K562 (cell line): ENCODE data around the gene ANAPC2. TPM values are rescaled to one million over a fixed set of nuclear protein-coding genes. Genes with fewer than 3 reads are reported as not detected.

Source experiments
- CUX1 ChIP-seq: fragments of 200-800 bp; sonication (Bioruptor generic); IDR thresholded peaks from 2 replicates; pipeline ENCODE4 v1.6.1; 2016; ENCODE audit warnings: missing genetic modification characterization, missing compliant biosample characterization
- CXXC5 ChIP-seq: fragments of 250-450 bp; sonication (Bioruptor Pico); IDR thresholded peaks from 2 replicates; pipeline ENCODE4 v1.8.0; 2022; ENCODE audit warnings: inconsistent platforms, mild to moderate bottlenecking, moderate library complexity
- ELF4 ChIP-seq: fragments of 450-650 bp; formaldehyde crosslinking; IDR thresholded peaks from 2 replicates; pipeline ENCODE4 v1.4.0; 2022; ENCODE audit warnings: missing genetic modification characterization
- FIP1L1 ChIP-seq: fragments of 200-400 bp; formaldehyde crosslinking; IDR thresholded peaks from 2 replicates; pipeline ENCODE4 v1.6.1; 2018; ENCODE audit warnings: mild to moderate bottlenecking, low read depth, low read length; ENCODE audit not compliant: poor library complexity, severe bottlenecking
- FOXK2 ChIP-seq, 2 experiments: fragments of 450-650 bp; IDR thresholded peaks in 1 of 2; conservative IDR thresholded peaks in 1 of 2; 2 replicates each; pipeline ENCODE4 v1.6.1; 2016; ENCODE audit warnings: low read depth in 2 of 2, mild to moderate bottlenecking in 1 of 2
- HCFC1 ChIP-seq: IDR thresholded peaks from 2 replicates; pipeline ENCODE4 v1.6.1; 2012; ENCODE audit warnings: low read depth, low read length, improper control_type of control experiment
- MNT ChIP-seq, 2 experiments: fragments of 450-650 bp; conservative IDR thresholded peaks; 2 replicates each; pipeline ENCODE4 v1.6.1; 2017; ENCODE audit warnings: mild to moderate bottlenecking in 2 of 2, moderate library complexity in 2 of 2
- PYGO2 ChIP-seq: fragments of 450-650 bp; IDR thresholded peaks from 2 replicates; pipeline ENCODE4 v1.6.1; 2016; ENCODE audit warnings: mild to moderate bottlenecking, missing genetic modification characterization, moderate library complexity, missing compliant biosample characterization
- RBM22 ChIP-seq: fragments of 200-400 bp; formaldehyde crosslinking; IDR thresholded peaks from 2 replicates; pipeline ENCODE4 v1.6.1; 2018; ENCODE audit warnings: low read length, low read depth; ENCODE audit not compliant: poor library complexity, severe bottlenecking
- RREB1 ChIP-seq: fragments of 250-450 bp; sonication (Bioruptor Pico); IDR thresholded peaks from 2 replicates; pipeline ENCODE4 v1.4.0; 2020
- TAF9B ChIP-seq: fragments of 450-650 bp; IDR thresholded peaks from 2 replicates; pipeline ENCODE4 v1.6.1; 2018; ENCODE audit warnings: mild to moderate bottlenecking; ENCODE audit not compliant: partially characterized antibody
- ZBTB7A ChIP-seq: IDR thresholded peaks from 2 replicates; pipeline ENCODE4 v1.6.1; 2011; ENCODE audit warnings: low read depth, mild to moderate bottlenecking, low read length, moderate library complexity, borderline replicate concordance; ENCODE audit not compliant: control insufficient read depth
- ZFX ChIP-seq: sonication (generic); formaldehyde crosslinking; IDR thresholded peaks from 2 replicates; pipeline ENCODE4 v1.8.0; 2022; ENCODE audit warnings: mild to moderate bottlenecking, missing genetic modification reagents, moderate library complexity
- ZNF133 ChIP-seq: fragments of 250-450 bp; sonication (Bioruptor Pico); IDR thresholded peaks from 2 replicates; pipeline ENCODE4 v1.4.0; 2020; ENCODE audit warnings: mild to moderate bottlenecking
- polyA plus RNA-seq, 8 experiments: library from polyadenylated mRNA; depleted of rRNA in 4 of 8; stranded (reverse) in 5 of 8; unstranded in 3 of 8; fragments of >200 nt; fragmentation: Nextera tagmentation in 2 of 8; fragmentation: Illumina TruSeq in 1 of 8; extraction: Ambion mirVana in 2 of 8; extraction: Trizol in 1 of 8; gene quantifications; 2 replicates each; pipeline versions ENCODE4 v1.2.1 to v1.2.3, GENCODE V29; 2011 to 2014; ENCODE audit warnings: inconsistent platforms in 1 of 8, missing spikeins in 1 of 8
- total RNA-seq, 7 experiments: library from RNA; depleted of rRNA in 6 of 7; stranded (reverse); fragments of >200 nt in 6 of 7; fragmentation: Illumina TruSeq in 2 of 7; extraction: Trizol in 2 of 7; gene quantifications; 2 replicates each; pipeline versions ENCODE4 v1.2.1 to v1.2.3, GENCODE V29; 2011 to 2021; ENCODE audit warnings: low replicate concordance in 1 of 7

Gene ANAPC2
- total and polyA plus RNA-seq, 9 of the 15 experiments (the other 6 are each of a cell fraction or from before 2014, with no cell fraction given): 0.11 to 56.5 (median 17.1) TPM; not detected in 1

GRCh38 chr9:137129456-137130175, 58.7 kb downstream of the ANAPC2 start (continued):
- TF ChIP-seq ZFX: peak; percentile 39; the same call in 1 of the 2 replicates
- peak in 1 of 2 experiments; percentile 16; a peak in 1 of 4 replicates for TF ChIP-seq FOXK2 (conservative IDR thresholded peaks at IDR 0.05 in 1 of 2, IDR thresholded peaks at IDR 0.05 in 1 of 2; ENCODE audit: low read depth in 2 of 2)
- peak; percentile 99 for TF ChIP-seq RBM22
- no peak for TF ChIP-seq CUX1 (CRISPR knock-in tag)
- peak; percentile 77 to 86 for TF ChIP-seq MNT (conservative IDR thresholded peaks at IDR 0.05)
- peak; percentile 49; the same call in 1 of the 2 replicates for TF ChIP-seq ZBTB7A
- no peak for TF ChIP-seq TAF9B
- no peak for TF ChIP-seq ZNF133
- 0 out of 2 replicates have a peak, but pooled peaks have one; percentile 27 for TF ChIP-seq ELF4 (CRISPR knock-in tag)
- TF ChIP-seq RREB1 (CRISPR knock-in tag): 0 out of 2 replicates have a peak, but pooled peaks have one; percentile 26
- TF ChIP-seq CXXC5 (CRISPR knock-in tag): peak; percentile 98
- peak; percentile 13 for TF ChIP-seq FIP1L1
- TF ChIP-seq PYGO2 (tag): no peak
- TF ChIP-seq HCFC1: peak; percentile 64
